Endothelial cell of coronary artery (primary cell): ENCODE results near the gene METAP1D. TPM values are rescaled to one million over a fixed set of nuclear protein-coding genes. Genes with fewer than 3 reads are reported as not detected.

Source experiments
- total RNA-seq: library from RNA; depleted of rRNA; stranded (reverse); fragments of >200 nt; gene quantifications from 2 replicates; pipeline ENCODE4 v1.2.3, GENCODE V29; 2014

The METAP1D gene
- 3.1 and 3.7 TPM in 2 replicates for total RNA-seq

GRCh38 chr2:171999604-172000469 is at the start of gene METAP1D:
Gene METAP1D, plus strand, starts transcription at chr2:171999953. Its CDS starts 17 bp downstream, at chr2:171999970.

GRCh38 chr2:172085460-172086159 is 85.9 kb downstream of the METAP1D start, which contains the start of gene DLX1:
Gene DLX1, plus strand, starts transcription at chr2:172085507. Its CDS starts 171 bp downstream, at chr2:172085678.

GRCh38 chr2:172102391-172103359 is 102.9 kb downstream of the METAP1D start, which contains the start of gene DLX2:
Gene DLX2, minus strand, starts transcription at chr2:172102900. Its CDS starts 362 bp downstream, at chr2:172102538.

Other genes with a start within 250 kb of the METAP1D start
- gene SLC25A12, start 105.7 kb upstream of the METAP1D start, total RNA-seq, result 13.1 and 13.2 TPM in 2 replicates
- 29.8 and 39.5 TPM in 2 replicates for gene HAT1, start 77.5 kb upstream of the METAP1D start, total RNA-seq
- gene DLX1, start 85.6 kb downstream of the METAP1D start, total RNA-seq, result under 0.01 TPM in 2 replicates
- gene DLX2, start 102.9 kb downstream of the METAP1D start, total RNA-seq, result not detected in 2 replicates